Measurements from ENCODE around the gene ARL4C. TPM values are rescaled to one million over a fixed set of nuclear protein-coding genes. Genes with fewer than 3 reads are reported as not detected.

Gene ARL4C
- total RNA-seq, 1 donor from 2014 or later: 2.7 TPM

DNA sequence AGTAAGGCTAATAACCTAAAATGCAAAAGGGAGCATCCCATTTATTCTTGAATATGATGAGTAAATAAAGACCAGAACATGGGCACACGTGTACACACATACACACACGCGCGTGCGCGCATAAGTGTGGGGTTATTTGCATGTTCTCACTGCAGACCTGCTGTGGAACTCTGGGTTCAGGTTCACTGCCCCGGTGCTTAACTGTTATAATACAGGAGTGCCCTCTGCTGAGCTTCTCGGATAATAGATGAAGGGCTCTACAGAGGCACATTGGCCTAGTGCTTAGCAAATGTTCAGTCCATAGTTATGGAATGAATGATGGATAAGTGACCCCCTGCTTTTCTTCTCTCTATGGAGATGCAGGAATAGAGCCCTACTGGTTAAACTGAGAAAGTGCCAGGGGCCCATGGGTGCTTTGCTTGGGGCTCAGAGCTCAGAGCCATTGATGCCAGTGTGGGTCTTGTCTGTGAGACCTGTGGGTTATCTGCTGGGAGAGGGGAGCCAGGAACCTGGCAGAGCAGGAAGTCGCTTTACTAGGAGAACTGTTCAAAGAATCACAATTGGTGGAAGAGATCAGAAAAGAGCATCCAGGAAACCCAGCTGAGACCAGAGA lies 3.6 kb upstream of the ARL4C start:
- peak; percentile 59 to 75 for DNase-seq (ENCODE audit: low read depth in 2 of 2)

DNA sequence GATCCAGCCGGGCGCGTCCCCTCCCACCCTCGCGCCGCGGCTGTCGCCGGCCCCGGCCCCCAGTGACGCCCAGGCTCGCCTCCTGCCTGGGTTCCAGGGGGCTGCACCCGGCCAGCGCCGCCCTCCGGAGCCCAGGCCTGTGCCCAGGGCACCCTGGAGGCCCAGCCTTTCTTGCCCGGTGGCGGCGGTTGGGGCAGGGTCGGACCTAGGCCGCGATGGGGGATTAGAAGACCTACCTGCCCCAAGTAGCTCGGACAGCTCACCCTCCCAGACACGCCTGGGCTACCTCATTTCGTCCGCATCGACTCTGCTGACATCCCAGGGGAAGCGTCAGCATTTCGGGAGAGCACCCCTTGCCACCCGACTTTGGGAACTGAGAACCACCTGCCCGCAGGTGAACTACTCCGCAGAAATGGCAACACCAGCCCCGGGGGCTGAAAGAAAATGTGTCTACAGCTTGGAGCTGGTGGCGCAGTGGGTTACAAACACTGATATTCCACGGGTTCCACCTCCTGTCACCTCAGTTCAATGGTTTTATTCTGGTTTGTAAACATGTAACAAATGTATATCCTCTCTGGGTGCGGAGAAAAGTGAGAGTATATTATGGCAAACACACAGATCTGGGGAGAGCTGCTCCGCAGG lies 834 bp upstream of the ARL4C start:
- no peak for DNase-seq (ENCODE audit: low read depth in 2 of 2)

DNA sequence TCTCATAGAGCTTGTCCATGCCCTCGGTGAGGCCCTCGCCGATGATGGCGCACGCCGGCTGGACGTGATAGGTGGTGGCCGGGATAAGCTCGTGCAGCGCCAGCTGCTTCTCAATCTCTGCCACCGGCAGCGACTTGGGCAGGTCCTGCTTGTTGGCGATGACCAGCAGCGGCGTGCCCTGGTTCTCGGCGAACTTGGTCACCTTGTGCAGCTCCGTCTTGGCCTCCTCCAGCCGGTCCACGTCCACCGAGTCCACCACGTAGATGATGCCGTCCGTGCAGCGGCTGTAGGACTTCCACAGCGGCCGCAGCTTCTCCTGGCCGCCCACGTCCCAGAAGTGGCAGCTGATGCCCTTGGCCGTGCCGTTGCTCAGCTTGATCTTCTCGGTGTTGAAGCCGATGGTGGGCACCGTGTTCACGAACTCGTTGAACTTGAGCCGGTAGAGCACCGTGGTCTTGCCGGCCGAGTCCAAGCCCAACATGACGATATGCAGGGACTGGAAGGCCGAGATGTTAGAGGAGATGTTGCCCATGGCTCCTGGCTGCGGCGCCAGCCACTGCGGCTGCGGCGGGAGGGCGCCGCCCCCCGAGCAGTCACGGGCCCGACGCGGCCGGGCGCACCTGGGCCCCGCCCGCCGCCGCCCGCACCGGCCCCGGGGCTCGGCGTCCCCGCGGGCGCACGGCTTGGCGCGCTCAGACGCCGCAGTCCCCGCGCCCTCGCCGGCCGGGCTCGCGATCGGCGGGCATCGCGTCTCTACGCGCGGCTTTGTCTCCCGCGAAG lies 636 bp downstream of the ARL4C start:
- peak in 1 of 2 donors; percentile 46 for DNase-seq (ENCODE audit: low read depth in 2 of 2)

DNA sequence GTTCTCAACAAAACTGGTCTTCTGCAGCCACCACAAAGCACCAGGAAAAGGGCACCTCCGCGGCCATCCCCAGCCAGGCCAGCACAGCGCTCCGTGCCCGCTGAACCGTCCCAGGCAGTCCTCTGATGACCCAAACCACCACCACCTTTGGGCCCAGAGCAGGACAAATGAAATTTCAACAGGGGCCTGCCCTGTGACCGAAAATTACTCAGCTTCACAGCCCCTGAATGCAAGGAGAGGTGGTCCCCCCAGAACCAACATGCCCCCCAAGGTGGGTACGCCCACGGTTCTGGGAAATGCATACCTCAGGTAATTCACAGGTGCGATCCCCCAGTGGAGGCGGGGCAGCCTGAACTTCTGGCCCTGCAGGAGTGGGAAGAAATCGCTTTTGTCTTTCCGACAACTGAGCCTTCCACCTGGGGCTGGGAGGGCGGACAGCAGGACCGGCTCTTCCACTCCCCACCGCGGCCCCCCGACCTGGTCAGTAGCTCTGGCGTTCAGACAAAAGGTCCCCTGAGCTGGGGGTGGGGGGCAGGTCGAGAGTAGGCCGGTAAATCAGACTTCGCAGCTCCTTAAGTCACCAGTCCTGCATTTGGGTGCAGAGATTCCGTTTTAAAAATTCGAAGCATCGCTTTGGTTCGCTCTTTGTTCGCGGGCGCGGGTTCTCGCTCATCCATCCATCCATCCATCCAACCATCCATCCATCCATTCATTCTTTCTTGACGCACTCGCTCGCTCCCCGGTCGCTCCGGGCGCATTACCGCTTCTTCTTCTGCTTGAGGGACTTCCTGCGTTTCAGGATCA lies 1.4 kb downstream of the ARL4C start:
- DNase-seq (ENCODE audit: low read depth in 2 of 2): peak in 1 of 2 donors; percentile 7

DNA sequence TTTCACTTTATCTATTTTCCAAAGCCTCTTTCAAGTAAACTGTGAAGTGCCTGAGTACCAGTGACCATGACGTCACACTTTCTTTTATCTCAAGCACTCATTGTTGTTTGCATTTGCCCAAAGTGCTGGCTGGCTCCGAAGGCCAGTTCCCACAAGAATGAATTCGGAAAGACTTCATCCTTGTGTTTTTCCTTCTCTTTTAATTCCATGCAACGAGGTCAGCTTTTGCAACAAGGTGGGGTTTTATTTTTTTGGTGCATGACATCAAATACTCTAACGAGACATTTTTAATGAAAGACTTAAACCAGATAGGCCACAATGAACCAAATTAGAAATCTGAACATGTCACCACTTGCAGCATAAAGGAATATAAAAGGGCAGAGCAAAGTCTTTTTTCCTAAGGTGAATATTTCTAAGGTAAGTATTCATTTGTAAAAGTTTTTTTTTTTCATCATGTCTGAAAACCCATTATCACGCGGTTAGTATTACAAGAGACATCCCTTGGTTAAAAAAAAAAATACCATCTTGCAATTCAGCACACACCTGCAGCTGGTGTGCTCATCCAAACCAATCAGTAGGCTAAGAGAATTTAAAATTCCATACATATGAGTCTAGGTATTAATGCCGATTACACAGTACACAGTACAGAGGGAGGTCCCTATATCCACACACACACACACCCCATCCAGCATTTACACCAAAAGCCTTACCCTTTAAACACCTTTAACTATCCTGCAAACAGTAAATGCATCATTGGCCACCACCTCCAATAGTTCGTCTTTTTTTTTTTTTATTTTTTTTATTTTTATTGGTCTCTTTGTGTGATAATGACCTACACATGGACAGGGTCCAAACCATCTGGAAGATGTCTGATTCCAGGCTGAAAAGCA lies 2.3 kb downstream of the ARL4C start:
- DNase-seq (ENCODE audit: low read depth in 2 of 2): peak in 1 of 2 donors; percentile 33

DNA sequence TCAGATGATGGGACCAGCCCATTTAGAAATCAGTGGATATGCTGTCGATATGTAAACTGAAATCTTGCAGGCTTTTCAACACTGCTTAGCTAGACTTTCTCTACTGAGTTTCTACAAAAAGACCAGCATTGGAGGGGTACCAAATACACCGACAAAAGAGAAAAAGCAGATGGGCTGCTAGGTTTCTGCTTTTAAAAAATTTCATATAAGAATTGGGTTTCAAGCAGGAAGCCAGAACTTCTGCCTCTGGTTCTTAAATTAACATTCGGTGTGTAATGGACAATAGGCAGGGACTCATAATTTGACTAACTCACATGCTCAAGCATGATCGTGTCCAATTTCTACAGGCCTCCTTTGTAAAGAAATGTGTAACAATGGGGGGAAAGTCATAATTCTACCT lies 3.1 kb downstream of the ARL4C start:
- DNase-seq (ENCODE audit: low read depth in 2 of 2): no peak

DNA sequence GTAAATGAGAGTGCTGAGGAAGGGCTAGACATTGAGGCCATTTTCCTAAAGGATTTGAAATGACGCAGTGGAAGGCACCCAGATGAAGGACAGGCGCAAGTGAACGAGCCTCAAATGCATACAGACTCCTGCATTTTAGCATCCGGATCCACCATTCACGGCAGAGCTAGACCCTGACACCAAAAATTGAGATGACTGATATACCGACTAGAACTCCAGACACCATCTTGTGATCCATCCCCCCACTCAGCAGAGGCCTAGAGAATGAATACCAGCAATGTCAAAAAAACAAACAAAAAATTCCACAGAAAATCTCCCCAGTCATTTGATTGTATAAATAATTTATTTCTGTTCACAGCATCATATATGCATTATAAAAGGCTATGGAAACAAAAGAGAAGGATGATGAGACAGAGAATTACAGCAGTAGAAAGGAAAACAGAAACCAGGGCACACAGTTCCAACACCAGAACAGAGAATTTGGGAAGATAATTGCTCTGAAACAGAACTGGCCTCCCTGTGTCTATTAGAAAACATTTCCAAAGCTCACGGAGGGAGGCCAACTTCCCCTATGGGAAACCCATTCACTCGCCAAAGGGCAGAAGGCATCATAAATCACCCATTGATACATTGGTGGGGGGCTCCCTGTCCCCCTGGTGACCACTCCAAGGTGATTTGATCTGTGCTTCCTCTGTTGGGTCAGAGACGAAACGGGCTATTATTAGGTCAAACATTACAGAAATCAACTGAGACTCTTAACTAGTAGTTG lies 4.0 kb downstream of the ARL4C start:
- DNase-seq (ENCODE audit: low read depth in 2 of 2): no peak

DNA sequence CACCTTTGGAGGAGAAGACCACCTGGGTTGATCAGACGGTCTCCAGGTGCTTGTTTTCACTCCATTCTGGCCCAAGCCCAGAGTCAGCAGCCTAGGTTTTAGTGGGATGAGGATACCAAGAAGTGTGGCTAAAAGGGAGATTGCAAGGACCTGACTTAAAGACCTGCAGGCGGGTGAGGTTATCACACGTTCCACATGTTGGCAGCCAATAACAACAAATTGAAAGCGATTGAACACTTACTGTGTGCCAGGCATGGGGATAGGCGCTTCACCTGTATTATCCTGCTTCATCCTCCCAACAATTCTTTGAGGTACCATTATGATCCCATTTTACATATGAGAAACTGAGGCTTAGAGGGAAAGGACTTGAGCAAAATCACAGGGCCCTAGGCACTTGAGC lies 5.0 kb downstream of the ARL4C start:
- DNase-seq (ENCODE audit: low read depth in 2 of 2): no peak

DNA sequence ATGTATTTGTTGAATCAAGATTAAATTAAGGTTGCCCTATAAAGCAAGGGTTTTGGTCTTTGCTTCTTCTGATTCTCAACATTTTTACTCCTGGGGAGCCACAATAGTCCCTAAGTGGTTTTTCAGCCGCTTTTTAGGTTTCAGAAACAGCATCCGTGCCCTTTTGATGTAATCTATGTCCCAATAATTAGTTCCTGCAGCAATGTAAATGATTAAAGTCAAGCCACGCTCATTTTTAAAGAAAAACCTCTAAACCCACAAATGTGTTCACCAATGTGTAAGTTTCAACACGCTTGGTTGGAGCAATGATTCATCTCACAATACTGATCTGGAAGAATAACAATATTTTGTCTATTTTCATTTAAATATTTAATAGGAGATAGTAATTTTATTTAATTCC lies 5.6 kb downstream of the ARL4C start:
- no peak for DNase-seq (ENCODE audit: low read depth in 2 of 2)

DNA sequence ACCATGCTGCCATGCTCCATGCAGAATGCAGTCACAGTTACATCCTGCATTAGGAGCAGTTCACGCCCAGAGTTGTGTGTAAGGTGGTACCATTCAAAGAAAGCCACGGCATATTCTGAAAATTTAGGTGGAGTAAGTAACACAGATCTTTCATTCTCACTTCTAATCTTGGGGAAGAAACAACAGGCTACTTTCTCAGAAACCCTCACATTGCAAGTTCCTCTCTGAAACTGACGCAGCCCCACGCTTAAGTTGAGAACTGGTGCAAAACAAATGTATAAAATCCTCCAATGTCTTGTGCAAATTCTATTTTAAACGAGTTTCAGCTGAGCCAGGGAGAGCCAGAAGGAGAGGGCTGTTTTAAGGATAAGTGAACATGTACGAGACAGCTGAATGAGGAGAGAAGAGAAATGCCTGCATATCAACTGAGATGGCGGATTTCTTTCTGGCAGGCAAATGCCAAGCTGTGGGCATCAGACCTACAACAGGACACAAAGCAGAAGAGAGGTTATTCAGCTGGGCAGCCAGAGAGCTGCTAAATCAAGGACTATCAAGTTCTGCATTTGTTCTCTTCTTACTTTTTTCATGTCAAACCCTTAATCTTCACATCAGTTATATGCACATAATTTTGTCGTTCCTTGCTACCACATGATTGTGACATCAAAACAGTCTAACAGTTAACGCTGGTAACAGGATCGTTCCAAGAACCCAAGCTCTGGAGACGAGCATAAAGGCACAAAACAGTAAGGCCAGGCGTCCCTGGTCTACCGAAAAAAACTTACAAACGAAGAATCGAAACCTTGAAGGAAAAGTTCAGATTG lies 6.4 kb downstream of the ARL4C start:
- DNase-seq (ENCODE audit: low read depth in 2 of 2): no peak

DNA sequence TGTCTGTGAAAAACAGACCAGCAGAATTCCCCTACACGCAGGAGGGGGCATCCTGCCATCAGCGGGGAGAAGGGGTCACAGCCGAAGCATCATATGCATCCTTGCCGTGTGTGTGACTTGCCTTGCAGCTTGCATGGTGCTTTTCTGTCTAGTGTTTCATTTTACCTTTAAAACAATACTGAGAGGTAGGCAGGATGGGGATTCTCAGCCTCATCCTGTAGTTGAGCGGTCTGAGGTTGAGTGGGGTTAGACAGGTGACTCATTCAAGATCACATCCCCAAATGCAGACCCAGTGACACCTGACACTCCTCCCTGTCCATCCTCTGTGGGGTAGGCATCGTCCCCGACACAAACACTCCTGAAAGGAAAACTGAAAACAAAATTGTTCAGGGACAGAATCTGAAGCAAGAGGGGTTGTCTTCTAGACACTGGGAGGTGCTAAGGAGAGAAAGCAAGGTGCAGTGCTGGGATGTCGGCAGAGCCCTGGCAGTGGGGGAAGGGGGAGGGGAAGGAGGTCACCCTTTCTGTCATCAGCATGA lies 7.9 kb downstream of the ARL4C start:
- DNase-seq (ENCODE audit: low read depth in 2 of 2): no peak

DNA sequence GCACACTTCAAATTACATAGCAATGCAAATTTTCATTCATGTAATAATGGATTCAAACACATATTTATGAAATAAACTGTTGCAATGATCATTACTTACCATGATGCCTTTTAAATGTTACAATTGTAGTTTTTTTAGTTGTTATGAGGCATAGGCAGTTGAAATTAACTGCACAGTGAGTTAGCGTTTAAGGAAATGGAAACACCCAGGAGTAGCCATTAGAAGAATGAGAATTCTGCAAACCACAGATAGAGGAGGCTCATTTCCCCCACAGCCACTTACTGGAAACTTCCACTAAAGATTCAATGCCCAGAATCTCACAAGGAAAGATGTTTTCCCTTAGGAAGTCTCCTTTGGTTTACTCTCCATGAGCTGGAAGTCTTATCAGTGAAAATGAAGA lies 8.4 kb downstream of the ARL4C start:
- no peak for DNase-seq (ENCODE audit: low read depth in 2 of 2)

DNA sequence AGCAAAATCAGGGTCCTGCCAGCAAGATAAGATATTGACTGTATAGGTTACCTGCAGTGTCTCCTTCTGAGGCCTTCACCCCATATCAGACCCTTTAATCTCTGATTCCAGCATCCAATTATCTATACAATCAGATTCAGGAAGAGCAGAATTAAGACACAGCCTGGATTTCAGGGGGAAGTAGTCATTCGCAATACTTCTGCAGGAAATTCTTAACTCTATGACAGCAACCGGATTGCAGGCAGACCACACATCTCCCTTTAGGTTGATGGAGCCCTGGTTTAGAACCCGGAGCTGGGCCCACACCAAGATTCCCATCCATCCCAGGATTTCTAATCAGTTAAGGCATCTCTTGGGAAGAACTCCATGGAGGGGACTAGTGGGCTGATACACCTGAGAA lies 9.5 kb downstream of the ARL4C start:
- DNase-seq (ENCODE audit: low read depth in 2 of 2): no peak

DNA sequence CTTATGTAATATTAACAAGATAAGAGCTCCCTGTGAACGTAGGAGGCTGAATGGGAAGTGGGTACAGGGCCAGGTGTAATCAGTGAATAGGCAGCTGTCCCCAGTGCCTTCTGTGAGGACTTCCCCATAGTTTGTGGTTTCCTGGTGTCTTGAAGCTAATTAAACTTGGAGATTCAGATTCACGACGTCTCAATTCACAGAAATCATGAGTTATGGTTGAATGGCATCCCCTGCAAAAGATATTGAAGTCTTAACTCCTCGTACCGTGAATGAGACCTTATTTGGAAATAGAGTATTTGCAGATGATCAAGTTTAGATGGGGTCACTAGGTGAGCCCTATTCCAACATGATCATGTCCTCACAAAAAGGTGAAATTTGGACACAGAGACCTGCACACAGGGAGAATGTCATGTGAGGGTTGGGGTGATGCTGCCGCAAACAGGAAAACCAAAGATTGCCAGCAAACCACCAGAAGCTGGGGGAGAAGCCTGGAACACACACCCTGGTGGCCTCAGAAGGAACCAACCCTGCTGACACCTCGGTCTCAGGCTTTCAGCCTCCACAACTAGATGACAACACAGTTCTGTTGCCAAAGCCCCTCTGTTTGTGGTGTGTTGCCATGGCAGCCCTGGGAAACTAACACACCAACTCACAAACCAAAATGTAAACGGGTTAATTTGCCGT lies 13.2 kb downstream of the ARL4C start:
- DNase-seq (ENCODE audit: low read depth in 2 of 2): peak in 1 of 2 donors; percentile 12

DNA sequence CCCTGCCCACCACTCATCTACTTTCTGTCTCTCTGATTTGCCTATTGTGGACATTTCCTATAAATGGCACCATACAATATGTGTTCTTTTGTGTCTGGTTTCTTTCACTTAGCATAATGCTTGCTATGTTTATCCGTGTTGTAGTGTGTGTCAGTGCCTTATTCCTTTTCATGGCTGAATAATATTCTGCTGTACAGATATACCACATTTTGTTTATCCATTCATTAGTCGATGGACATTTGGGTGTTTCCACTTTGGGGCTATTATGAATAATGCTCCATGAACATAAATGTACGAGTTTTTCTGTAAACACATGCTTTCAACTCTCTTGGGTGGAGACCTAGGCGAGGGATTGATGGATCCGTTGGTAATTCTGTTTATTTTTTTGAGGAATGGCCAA lies 15.6 kb downstream of the ARL4C start:
- no peak for DNase-seq (ENCODE audit: low read depth in 2 of 2)

DNA sequence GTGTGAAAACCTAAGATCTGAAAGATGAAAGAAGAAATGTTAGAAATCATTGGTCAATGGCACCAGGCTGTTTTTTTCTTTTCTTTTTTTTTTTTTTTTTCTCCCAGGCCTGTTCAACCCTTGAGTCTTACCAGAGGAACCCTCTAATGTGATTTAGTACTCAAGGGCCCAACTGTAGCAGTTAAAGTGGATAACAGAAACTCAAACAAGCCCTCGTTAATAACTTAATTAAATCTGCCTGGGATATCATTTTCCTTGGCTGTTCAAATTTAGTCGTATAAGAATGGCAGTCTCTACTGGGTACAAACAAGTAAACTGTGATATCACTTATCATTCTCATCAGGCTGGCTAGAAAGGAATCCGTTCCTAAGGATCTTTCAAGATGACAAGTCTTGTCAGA lies 16.5 kb downstream of the ARL4C start:
- DNase-seq (ENCODE audit: low read depth in 2 of 2): no peak

DNA sequence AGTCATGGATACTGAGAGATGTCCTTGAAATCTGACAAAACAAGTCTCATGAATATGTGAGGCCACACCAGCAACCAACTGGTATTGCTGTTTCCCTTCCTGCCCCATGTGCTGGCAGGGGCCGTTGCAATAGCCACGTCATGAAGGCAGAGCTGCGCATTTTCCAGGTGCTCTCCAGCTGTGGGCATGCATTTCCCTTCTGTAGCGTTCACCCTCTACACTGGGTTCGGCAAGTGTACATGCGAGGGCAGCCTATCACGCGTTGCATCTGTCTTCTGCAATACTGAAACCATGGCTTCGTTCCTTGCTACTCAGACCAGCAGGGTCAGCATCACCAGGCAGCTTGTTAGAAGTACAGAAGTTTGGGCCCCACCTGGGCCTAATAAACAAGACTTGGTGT lies 17.4 kb downstream of the ARL4C start:
- DNase-seq (ENCODE audit: low read depth in 2 of 2): no peak

DNA sequence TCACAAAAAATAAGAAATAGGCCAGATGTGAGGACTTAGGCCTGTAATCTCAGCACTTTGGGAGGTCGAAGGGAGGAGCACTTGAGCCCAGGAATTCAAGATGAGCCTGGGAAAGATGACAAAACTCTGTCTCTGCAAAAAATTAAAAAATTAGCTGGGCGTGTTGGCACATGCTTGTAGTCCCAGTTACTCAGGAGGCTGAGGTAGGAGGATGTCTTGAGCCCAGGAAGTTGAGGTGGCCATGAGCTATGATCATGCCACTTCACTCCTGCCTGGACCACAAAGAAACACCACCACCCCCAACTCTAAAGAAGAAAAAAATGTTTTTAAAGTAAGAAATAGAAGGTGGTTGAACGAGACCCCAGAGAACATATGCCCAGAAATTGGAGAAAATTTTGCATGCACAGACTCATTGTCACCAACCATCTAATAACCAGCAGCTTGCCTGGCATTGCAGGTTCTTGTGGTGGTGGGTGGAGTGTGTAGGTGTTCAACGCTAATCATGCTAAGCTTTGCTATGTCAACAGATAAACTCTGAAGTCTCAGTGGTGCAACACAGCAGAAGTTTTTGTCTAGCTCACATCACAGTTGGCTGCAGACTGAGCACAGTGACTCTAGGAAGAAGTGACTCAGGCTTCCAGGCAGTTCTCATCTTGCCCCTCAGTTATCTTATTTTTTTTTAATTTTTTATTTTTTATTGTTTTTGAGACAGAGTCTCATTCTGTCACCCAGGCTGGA lies 18.6 kb downstream of the ARL4C start:
- no peak for DNase-seq (ENCODE audit: low read depth in 2 of 2)
